GM13977 (cell line): Measurements from ENCODE around the gene NF1.
"Not testable (repeated sequence)": the region's sequence is repeated elsewhere in the genome, so short reads cannot be mapped to it uniquely, and the experiment has no call there.

Source experiments
- DNase-seq: peaks from one replicate; pipeline ENCODE4 v3.0.0; 2012; ENCODE audit warnings: low spot score
- CTCF ChIP-seq: IDR thresholded peaks from 2 replicates; pipeline ENCODE4 v1.5.1; 2012; ENCODE audit warnings: mild to moderate bottlenecking, control low read depth; ENCODE audit not compliant: insufficient read depth; ENCODE audit errors: extremely low read depth, missing control alignments
- in situ Hi-C: fragments of 300-500 bp; cut with MboI; formaldehyde crosslinking; loops from one replicate; pipeline ENCODE4 v1.12.0; 2022; ENCODE audit warnings: low sequenced_read_pairs, low pct_unique_long_range_greater_than_20kb, mixed read lengths, inconsistent platforms; ENCODE audit not compliant: unreplicated experiment

The NF1 gene

GRCh38 chr17:31152271-31152670 is 57.5 kb downstream of the NF1 start:
- in situ Hi-C loops: no loop called here
- no peak for TF ChIP-seq CTCF
- no peak for DNase-seq

- no peak for TF ChIP-seq CTCF
Observed at GRCh38 chr17:31155208-31155810, 60.5 kb downstream of the NF1 start.

GRCh38 chr17:31156326-31156725 is 61.5 kb downstream of the NF1 start:
- no peak for DNase-seq

More at GRCh38 chr17:31155208-31155810, 60.5 kb downstream of the NF1 start:
- in situ Hi-C loops: no loop called here
- no peak for DNase-seq

GRCh38 chr17:31156864-31157263 is 62.1 kb downstream of the NF1 start:
- DNase-seq, in situ Hi-C loops: not testable (repeated sequence)

More at GRCh38 chr17:31156326-31156725, 61.5 kb downstream of the NF1 start:
- in situ Hi-C loops: no loop called here
- TF ChIP-seq CTCF: no peak

- in situ Hi-C loops: no loop called here
- peak; percentile 8 for DNase-seq
- no peak for TF ChIP-seq CTCF
Observed at GRCh38 chr17:31158746-31159377, 64.1 kb downstream of the NF1 start.

GRCh38 chr17:31163091-31163781 is 68.5 kb downstream of the NF1 start:
- TF ChIP-seq CTCF: no peak
- in situ Hi-C loops: no loop called here
- DNase-seq: no peak

- in situ Hi-C loops: no loop called here
- TF ChIP-seq CTCF: no peak
- no peak for DNase-seq
Observed at GRCh38 chr17:31167111-31167510, 72.3 kb downstream of the NF1 start.
